ENCODE data around the gene GSX1. TPM values are rescaled to one million over a fixed set of nuclear protein-coding genes. Genes with fewer than 3 reads are reported as not detected.

GSX1 gene
- total RNA-seq, 1 donor from 2014 or later: not detected

DNA sequence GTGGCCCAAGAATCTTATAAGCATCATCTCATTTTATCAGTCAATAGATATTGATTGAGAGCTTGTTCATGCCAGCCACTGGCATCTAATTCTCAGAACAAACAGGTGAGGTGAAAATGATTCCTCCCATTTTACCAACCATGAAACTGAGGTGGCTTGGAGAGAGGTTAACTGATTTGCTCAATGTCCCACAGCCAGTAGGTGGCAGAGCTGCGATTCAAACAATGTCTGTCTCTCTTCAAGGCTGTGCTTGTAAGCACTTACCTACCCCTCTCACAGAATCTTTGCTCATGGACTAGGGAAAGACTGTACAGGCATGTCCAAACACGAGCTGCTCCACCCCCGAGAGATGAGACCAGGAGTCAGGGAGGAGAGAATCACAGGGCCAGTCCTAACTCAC is 21.5 kb upstream of the GSX1 start:
- H3K4me3 ChIP-seq (ENCODE audit: low read depth, low read length): no peak overlapping the region
- no peak for FAIRE-seq
- H3K27me3 ChIP-seq (ENCODE audit: control insufficient read depth, insufficient read depth, low read length): no peaks in the 10 kb centered on the region
- H3K36me3 ChIP-seq (ENCODE audit: control insufficient read depth, insufficient read depth, low read length): no peaks in the 10 kb centered on the region
- TF ChIP-seq, protein P1, sequence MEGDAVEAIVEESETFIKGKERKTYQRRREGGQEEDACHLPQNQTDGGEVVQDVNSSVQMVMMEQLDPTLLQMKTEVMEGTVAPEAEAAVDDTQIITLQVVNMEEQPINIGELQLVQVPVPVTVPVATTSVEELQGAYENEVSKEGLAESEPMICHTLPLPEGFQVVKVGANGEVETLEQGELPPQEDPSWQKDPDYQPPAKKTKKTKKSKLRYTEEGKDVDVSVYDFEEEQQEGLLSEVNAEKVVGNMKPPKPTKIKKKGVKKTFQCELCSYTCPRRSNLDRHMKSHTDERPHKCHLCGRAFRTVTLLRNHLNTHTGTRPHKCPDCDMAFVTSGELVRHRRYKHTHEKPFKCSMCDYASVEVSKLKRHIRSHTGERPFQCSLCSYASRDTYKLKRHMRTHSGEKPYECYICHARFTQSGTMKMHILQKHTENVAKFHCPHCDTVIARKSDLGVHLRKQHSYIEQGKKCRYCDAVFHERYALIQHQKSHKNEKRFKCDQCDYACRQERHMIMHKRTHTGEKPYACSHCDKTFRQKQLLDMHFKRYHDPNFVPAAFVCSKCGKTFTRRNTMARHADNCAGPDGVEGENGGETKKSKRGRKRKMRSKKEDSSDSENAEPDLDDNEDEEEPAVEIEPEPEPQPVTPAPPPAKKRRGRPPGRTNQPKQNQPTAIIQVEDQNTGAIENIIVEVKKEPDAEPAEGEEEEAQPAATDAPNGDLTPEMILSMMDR (IDR thresholded peaks at IDR 0.05; ENCODE audit: insufficient read depth, low read length, severe bottlenecking): peak; percentile 70
- peak; percentile 79 for DNase-seq (ENCODE audit: low read depth)

DNA sequence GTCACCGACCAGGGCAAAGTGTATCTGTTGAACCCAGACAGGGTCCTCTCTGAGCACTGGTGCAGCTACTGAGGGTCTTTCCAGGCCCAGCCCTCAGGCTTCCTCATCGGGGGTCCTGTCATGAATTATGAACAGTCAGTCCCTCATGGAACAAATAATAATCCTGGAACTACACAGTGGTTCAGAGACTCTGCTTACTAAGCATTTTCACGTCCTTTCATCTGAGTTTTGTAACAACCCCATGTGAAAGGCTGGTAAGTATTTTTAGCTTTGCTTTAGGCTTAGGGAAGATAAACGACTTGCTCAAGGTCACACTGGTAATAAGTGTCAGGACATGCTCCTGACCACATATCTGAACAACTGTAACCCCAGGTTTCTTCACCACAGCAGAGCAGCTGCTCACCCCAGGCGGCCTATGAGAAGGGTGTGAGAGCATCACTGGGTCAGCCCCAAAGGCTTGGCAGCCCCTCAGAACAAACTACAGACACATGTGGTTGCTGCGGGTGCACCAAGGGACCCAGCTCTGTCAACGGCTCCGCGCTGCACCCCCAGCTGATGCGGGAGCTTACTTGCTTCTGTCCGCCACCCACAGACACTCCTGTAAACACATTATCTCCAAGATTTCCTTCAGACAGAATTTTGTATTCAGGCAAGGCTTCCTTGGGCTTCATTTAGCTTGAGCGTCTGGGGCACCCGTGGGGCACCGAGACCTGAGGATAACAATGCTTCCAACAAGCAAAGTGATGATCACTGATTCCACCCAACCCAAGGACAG is 19.4 kb upstream of the GSX1 start:
- H3K36me3 ChIP-seq (ENCODE audit: control insufficient read depth, insufficient read depth, low read length): no peaks in the 10 kb centered on the region
- DNase-seq (ENCODE audit: low read depth) (no peak), FAIRE-seq (no peak)
- TF ChIP-seq, protein P1 (IDR thresholded peaks at IDR 0.05; ENCODE audit: insufficient read depth, low read length, severe bottlenecking): no peak
- H3K4me3 ChIP-seq (ENCODE audit: low read depth, low read length): no peak overlapping the region
- peaks cover 3% of the 10 kb centered on the region for H3K27me3 ChIP-seq (ENCODE audit: control insufficient read depth, insufficient read depth, low read length)

DNA sequence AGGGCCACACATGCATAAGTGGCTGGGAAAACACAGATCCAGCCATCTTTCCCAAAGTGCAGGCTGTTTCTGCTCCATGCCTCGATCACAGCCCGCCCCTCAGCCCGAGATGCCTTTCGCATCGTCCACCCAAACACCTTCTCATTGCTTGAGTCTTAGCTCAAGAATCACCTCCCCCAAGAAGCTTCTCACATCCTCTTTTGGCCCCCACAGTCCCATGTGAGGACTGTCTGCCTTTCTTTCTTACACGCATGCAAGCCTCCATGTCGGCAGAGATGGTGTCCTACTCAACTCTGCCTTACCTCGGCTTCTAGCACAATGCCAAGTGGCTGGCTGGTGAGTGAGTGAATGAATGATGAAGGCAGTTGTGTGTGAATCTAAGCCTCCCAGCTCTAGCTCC is 18.1 kb upstream of the GSX1 start:
- H3K4me3 ChIP-seq (ENCODE audit: low read depth, low read length): no peak overlapping the region
- no peak for FAIRE-seq
- no peaks in the 10 kb centered on the region for H3K36me3 ChIP-seq (ENCODE audit: control insufficient read depth, insufficient read depth, low read length)
- DNase-seq (ENCODE audit: low read depth): no peak
- peaks cover 3% of the 10 kb centered on the region for H3K27me3 ChIP-seq (ENCODE audit: control insufficient read depth, insufficient read depth, low read length)
- TF ChIP-seq, protein P1 (IDR thresholded peaks at IDR 0.05; ENCODE audit: insufficient read depth, low read length, severe bottlenecking): no peak

DNA sequence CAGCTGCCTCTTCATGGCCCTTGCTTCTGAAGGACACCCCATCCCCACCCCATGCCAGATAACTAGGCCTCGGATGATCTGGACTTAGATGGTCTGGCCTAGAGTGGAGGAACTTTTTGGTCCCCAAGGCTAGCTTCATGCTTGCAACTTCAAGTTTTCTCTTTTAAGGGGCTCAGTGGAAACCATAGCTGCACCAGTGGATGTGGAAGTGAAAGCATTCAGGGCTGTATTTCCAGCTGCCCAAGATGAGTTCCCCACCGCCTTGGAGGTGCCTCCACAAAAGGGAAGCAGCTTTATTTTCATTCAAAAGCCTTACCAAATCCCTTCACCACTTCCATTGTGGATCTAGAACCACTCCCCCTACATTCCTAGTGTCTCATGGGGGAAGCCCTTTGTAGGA is 17.6 kb upstream of the GSX1 start:
- TF ChIP-seq, protein P1 (IDR thresholded peaks at IDR 0.05; ENCODE audit: insufficient read depth, low read length, severe bottlenecking): no peak
- H3K36me3 ChIP-seq (ENCODE audit: control insufficient read depth, insufficient read depth, low read length): no peaks in the 10 kb centered on the region
- H3K27me3 ChIP-seq (ENCODE audit: control insufficient read depth, insufficient read depth, low read length): peaks cover 3% of the 10 kb centered on the region
- no peak for DNase-seq (ENCODE audit: low read depth)
- peak; percentile 40 for FAIRE-seq
- no peak overlapping the region for H3K4me3 ChIP-seq (ENCODE audit: low read depth, low read length)

DNA sequence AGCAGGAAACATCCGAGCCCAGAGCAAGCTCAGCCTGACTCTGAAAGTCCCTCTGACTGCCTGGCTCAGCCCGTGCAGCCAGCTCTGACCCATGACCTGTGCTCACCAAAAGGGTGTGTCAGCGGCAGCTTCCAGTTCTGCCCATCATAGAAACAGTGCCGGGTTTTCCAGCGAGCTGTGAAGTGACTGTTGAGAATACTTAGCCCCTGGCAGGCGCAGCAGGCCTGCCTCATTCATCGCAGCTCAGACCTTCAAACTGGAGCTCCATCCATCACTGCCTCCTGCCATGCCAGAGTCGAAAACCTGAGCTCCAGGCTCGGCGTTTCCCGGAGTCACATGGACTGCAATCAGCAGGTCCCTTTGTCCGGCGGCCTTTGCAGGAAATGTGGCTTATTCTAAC is 16.3 kb upstream of the GSX1 start:
- Histone ChIP-seq H3K4me3 (ENCODE audit: low read depth, low read length) (no peak overlapping the region), H3K27me3 (ENCODE audit: control insufficient read depth, insufficient read depth, low read length) (peaks cover 3% of the 10 kb centered on the region), H3K36me3 (ENCODE audit: control insufficient read depth, insufficient read depth, low read length) (no peaks in the 10 kb centered on the region)
- no peak for DNase-seq (ENCODE audit: low read depth)
- FAIRE-seq: no peak
- TF ChIP-seq, protein P1 (IDR thresholded peaks at IDR 0.05; ENCODE audit: insufficient read depth, low read length, severe bottlenecking): no peak

DNA sequence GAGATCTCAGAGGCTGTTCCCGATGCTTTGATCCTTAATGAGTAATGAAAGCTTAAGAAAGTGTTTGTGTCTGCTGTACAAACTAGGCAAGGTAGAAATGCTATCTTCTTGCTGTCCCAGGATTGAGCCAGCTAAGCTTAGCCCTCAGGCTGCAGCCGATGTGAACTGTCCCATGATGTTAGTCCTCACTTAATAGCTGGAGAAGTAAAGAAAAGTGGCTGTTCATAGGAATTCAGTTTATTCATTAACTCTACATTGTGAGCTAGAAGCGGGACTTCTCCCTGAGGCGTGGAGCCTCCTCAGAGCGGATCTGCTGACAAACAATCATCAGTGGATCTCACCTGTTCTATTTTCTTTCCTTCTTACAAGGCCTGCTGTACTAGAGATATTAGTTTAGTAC is 10.1 kb upstream of the GSX1 start:
- Histone ChIP-seq H3K27me3 (ENCODE audit: control insufficient read depth, insufficient read depth, low read length) (peaks cover 2% of the 10 kb centered on the region), H3K36me3 (ENCODE audit: control insufficient read depth, insufficient read depth, low read length) (no peaks in the 10 kb centered on the region), H3K4me3 (ENCODE audit: low read depth, low read length) (no peak overlapping the region)
- FAIRE-seq (no peak), DNase-seq (ENCODE audit: low read depth) (no peak)
- TF ChIP-seq, protein P1 (IDR thresholded peaks at IDR 0.05; ENCODE audit: insufficient read depth, low read length, severe bottlenecking): no peak
